Thoracic aorta (tissue), 2 donors: ENCODE results near the gene HOXD1. TPM values are rescaled to one million over a fixed set of nuclear protein-coding genes. Genes with fewer than 3 reads are reported as not detected.

Experiments
- ATAC-seq: fragments of 150-250 bp; one replicate; pipeline ENCODE4 v1.8.0; 2017; ENCODE audit warnings: low read depth; ENCODE audit not compliant: insufficient number of reproducible peaks, low FRiP score
- DNase-seq: peaks from one replicate; pipeline ENCODE4 v3.0.0-alpha.2; 2020; ENCODE audit warnings: low spot score
- H3K27ac ChIP-seq, 2 donors: fragments of 200-600 bp; sonication (generic); 1 replicate in 1 of 2; 2 replicates in 1 of 2; pipeline ENCODE4 v1.5.1; 2016; ENCODE audit warnings: mild to moderate bottlenecking in 2 of 2, moderate library complexity in 2 of 2
- H3K27me3 ChIP-seq: fragments of 200-600 bp; sonication (generic); replicated peaks from 2 replicates; pipeline ENCODE4 v1.6.0; 2016; ENCODE audit warnings: mild to moderate bottlenecking; ENCODE audit not compliant: insufficient read depth
- H3K36me3 ChIP-seq: fragments of 200-600 bp; sonication (generic); one replicate; pipeline ENCODE4 v1.5.1; 2016
- H3K4me1 ChIP-seq, 2 donors: fragments of 200-600 bp; sonication (generic); 1 replicate in 1 of 2; 2 replicates in 1 of 2; pipeline versions ENCODE4 v1.5.1 to v1.6.0; 2016; ENCODE audit warnings: low read depth in 2 of 2, mild to moderate bottlenecking in 1 of 2; ENCODE audit not compliant: control insufficient read depth in 1 of 2
- H3K4me3 ChIP-seq: fragments of 200-600 bp; sonication (generic); 2 replicates; pipeline ENCODE4 v1.5.1; 2016; ENCODE audit warnings: mild to moderate bottlenecking
- H3K9me3 ChIP-seq: fragments of 200-600 bp; sonication (generic); 2 replicates; pipeline ENCODE4 v1.5.1; 2016
- CTCF ChIP-seq: fragments of 200-600 bp; sonication (generic); IDR thresholded peaks from one replicate; pipeline ENCODE4 v1.5.1; 2019; ENCODE audit warnings: antibody characterized with exemption
- total RNA-seq, 2 donors: library from RNA; depleted of rRNA; stranded (reverse); fragments of >200 nt; gene quantifications; one replicate each; pipeline versions ENCODE4 v1.1.0 to v1.2.3, GENCODE V29; 2016

The HOXD1 gene
- total RNA-seq, 2 donors from 2014 or later, result 0.71 TPM; not detected in 1

GRCh38 chr2:176189681-176190641 is 1.5 kb downstream of the HOXD1 start:
- DNase-seq (no peak), ATAC-seq (no peak)
- Histone ChIP-seq H3K9me3 (no peaks in the 10 kb centered on the region), H3K27ac (no peak overlapping the region), H3K4me1 (peaks cover 14 to 28% of the 10 kb centered on the region in 2 donors), H3K27me3 (peaks cover 14% of the 10 kb centered on the region), H3K36me3 (no peaks in the 10 kb centered on the region), H3K4me3 (peak overlapping the region; percentile 74)
- no peak for TF ChIP-seq CTCF

- Histone ChIP-seq H3K9me3 (no peaks in the 10 kb centered on the region), H3K27ac (no peak overlapping the region), H3K27me3 (peaks cover 14% of the 10 kb centered on the region), H3K4me1 (peaks cover 14 to 28% of the 10 kb centered on the region in 2 donors), H3K4me3 (no peak overlapping the region), H3K36me3 (no peaks in the 10 kb centered on the region)
- DNase-seq (no peak), ATAC-seq (no peak)
- no peak for TF ChIP-seq CTCF
Measured at GRCh38 chr2:176192351-176192750, 3.9 kb downstream of the HOXD1 start.

- Histone ChIP-seq H3K9me3 (no peaks in the 10 kb centered on the region), H3K4me1 (peaks cover 14 to 23% of the 10 kb centered on the region in 2 donors), H3K36me3 (no peaks in the 10 kb centered on the region), H3K27ac (no peak overlapping the region), H3K27me3 (peaks cover 14% of the 10 kb centered on the region), H3K4me3 (no peak overlapping the region)
- ATAC-seq, result no peak
- DNase-seq, result no peak
- TF ChIP-seq CTCF, result no peak
Measured at GRCh38 chr2:176193048-176193447, 4.6 kb downstream of the HOXD1 start.

GRCh38 chr2:176199902-176200301 is 11.4 kb downstream of the HOXD1 start:
- DNase-seq (no peak), ATAC-seq (no peak)
- TF ChIP-seq CTCF, result no peak
- Histone ChIP-seq H3K4me3 (no peak overlapping the region), H3K4me1 (no peaks in the 10 kb centered on the region), H3K27me3 (no peaks in the 10 kb centered on the region), H3K9me3 (no peaks in the 10 kb centered on the region), H3K27ac (no peak overlapping the region), H3K36me3 (no peaks in the 10 kb centered on the region)

- TF ChIP-seq CTCF, result no peak
- H3K9me3 ChIP-seq, result no peaks in the 10 kb centered on the region
- H3K27ac ChIP-seq, result no peak overlapping the region
- no peaks in the 10 kb centered on the region for H3K36me3 ChIP-seq
- DNase-seq, result no peak
- no peak overlapping the region for H3K4me3 ChIP-seq
- H3K4me1 ChIP-seq, result no peaks in the 10 kb centered on the region
- H3K27me3 ChIP-seq, result no peaks in the 10 kb centered on the region
- ATAC-seq, result no peak
Measured at GRCh38 chr2:176200971-176201370, 12.5 kb downstream of the HOXD1 start.
